GM19240 (cell line): ENCODE data around the gene CPNE5.

Experiments
- DNase-seq: peaks from one replicate; pipeline ENCODE4 v3.0.0; 2011; ENCODE audit warnings: low spot score; ENCODE audit not compliant: insufficient read length

CPNE5 gene

GRCh38 chr6:36838896-36839748, at the start of gene CPNE5:
Gene CPNE5, minus strand, starts transcription at chr6:36839444. Its CDS starts 67 bp downstream, at chr6:36839377.
- no peak for DNase-seq

- DNase-seq, result no peak
Observed at GRCh38 chr6:36888115-36888643, 48.9 kb upstream of the CPNE5 start.

GRCh38 chr6:36886950-36887618, 47.8 kb upstream of the CPNE5 start:
- no peak for DNase-seq

GRCh38 chr6:36885461-36886401, 46.5 kb upstream of the CPNE5 start, which contains the start of gene C6orf89:
Gene C6orf89, plus strand, starts transcription at chr6:36885952. Its CDS starts 13,493 bp downstream, at chr6:36899445.
- peak; percentile 74 for DNase-seq

GRCh38 chr6:36884610-36885009, 45.4 kb upstream of the CPNE5 start:
- DNase-seq, result no peak

GRCh38 chr6:36875250-36875633, 36.0 kb upstream of the CPNE5 start:
- no peak for DNase-seq

GRCh38 chr6:36874443-36875249, 35.4 kb upstream of the CPNE5 start, which contains the start of gene PPIL1:
Gene PPIL1, minus strand, starts transcription at chr6:36874803. Its CDS starts 31 bp downstream, at chr6:36874772.
- DNase-seq, result peak; percentile 77

GRCh38 chr6:36873612-36874442, 34.6 kb upstream of the CPNE5 start:
- no peak for DNase-seq

GRCh38 chr6:36873115-36873514, 33.9 kb upstream of the CPNE5 start:
- no peak for DNase-seq

GRCh38 chr6:36871686-36872085, 32.4 kb upstream of the CPNE5 start:
- DNase-seq, result no peak

GRCh38 chr6:36867471-36868224, 28.4 kb upstream of the CPNE5 start:
- DNase-seq, result no peak

GRCh38 chr6:36865835-36866234, 26.6 kb upstream of the CPNE5 start:
- no peak for DNase-seq

GRCh38 chr6:36863670-36864540, 24.7 kb upstream of the CPNE5 start:
- no peak for DNase-seq

- no peak for DNase-seq
Observed at GRCh38 chr6:36862848-36863382, 23.7 kb upstream of the CPNE5 start.

GRCh38 chr6:36862164-36862847, 23.1 kb upstream of the CPNE5 start:
- no peak for DNase-seq

GRCh38 chr6:36860126-36860525, 20.9 kb upstream of the CPNE5 start:
- DNase-seq, result no peak
